Upper lobe of left lung (tissue), 4 donors: ENCODE measurements around the gene VCX3A.

Experiments
- POLR2A ChIP-seq, 4 donors: fragments of 450-650 bp; IDR thresholded peaks; one replicate each; pipeline ENCODE4 v1.5.1; 2016 to 2017; ENCODE audit warnings: antibody characterized with exemption in 4 of 4, mild to moderate bottlenecking in 2 of 4
- POLR2AphosphoS5 ChIP-seq, 2 donors: sonication (generic); formaldehyde crosslinking; IDR thresholded peaks; one replicate each; pipeline ENCODE4 v1.5.1; 2017; ENCODE audit warnings: antibody characterized with exemption in 2 of 2
- TF ChIP-seq, protein P1 (sequence below), 6 experiments: fragments of 450-650 bp in 4 of 6; fragments of 200-600 bp in 2 of 6; sonication (generic) in 2 of 6; IDR thresholded peaks; one replicate each; pipeline ENCODE4 v1.5.1; 2016 to 2019; ENCODE audit warnings: antibody characterized with exemption in 6 of 6

DNA sequence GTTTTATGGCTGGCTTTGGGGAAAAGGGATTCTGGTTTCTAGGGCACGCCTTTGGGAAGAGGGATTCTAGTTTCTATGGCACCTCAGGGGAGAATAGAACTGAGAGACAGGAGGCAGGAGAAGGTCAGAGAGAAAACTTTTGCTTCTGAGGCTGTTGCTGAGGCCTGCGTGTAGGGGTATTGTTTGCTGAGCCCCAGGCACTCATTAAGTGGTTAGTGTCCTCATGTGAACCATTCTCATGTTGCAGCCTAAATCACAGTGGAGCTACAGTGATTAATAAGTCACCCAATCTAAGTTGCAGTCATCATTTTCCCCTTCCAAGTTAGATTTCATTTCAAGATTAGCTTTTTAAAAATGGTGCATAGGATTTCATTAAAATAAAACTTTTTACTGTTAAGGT is 29.0 kb downstream of the VCX3A start:
- TF ChIP-seq, protein P1, sequence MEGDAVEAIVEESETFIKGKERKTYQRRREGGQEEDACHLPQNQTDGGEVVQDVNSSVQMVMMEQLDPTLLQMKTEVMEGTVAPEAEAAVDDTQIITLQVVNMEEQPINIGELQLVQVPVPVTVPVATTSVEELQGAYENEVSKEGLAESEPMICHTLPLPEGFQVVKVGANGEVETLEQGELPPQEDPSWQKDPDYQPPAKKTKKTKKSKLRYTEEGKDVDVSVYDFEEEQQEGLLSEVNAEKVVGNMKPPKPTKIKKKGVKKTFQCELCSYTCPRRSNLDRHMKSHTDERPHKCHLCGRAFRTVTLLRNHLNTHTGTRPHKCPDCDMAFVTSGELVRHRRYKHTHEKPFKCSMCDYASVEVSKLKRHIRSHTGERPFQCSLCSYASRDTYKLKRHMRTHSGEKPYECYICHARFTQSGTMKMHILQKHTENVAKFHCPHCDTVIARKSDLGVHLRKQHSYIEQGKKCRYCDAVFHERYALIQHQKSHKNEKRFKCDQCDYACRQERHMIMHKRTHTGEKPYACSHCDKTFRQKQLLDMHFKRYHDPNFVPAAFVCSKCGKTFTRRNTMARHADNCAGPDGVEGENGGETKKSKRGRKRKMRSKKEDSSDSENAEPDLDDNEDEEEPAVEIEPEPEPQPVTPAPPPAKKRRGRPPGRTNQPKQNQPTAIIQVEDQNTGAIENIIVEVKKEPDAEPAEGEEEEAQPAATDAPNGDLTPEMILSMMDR (IDR thresholded peaks at IDR 0.05), result no peak
- TF ChIP-seq POLR2A (IDR thresholded peaks at IDR 0.05), result no peak
- TF ChIP-seq POLR2AphosphoS5 (IDR thresholded peaks at IDR 0.05), result no peak
